ENCODE results near the gene CYP2A7.
"Not testable (repeated sequence)": the region's sequence is repeated elsewhere in the genome, so short reads cannot be mapped to it uniquely, and the experiment has no call there.

CYP2A7 gene

GRCh38 chr19:40882062-40882461, at the start of gene CYP2A7:
TSS of gene CYP2A7 (minus strand) at chr19:40882231. CDS start at chr19:40882210, 21 bp downstream.
- in situ Hi-C loops (cut with MboI; ENCODE audit: low sequenced_read_pairs), result not testable (repeated sequence)

GRCh38 chr19:40930799-40931198, 48.8 kb upstream of the CYP2A7 start:
- in situ Hi-C loops (cut with MboI; ENCODE audit: low sequenced_read_pairs), result not testable (repeated sequence)

GRCh38 chr19:40929942-40930341, 47.9 kb upstream of the CYP2A7 start:
- in situ Hi-C loops (cut with MboI; ENCODE audit: low sequenced_read_pairs), result not testable (repeated sequence)

- in situ Hi-C loops (cut with MboI; ENCODE audit: low sequenced_read_pairs), result no loop called here
Measured at GRCh38 chr19:40928850-40929249, 46.8 kb upstream of the CYP2A7 start.

GRCh38 chr19:40927567-40927966, 45.5 kb upstream of the CYP2A7 start:
- in situ Hi-C loops (cut with MboI; ENCODE audit: low sequenced_read_pairs), result no loop called here

- in situ Hi-C loops (cut with MboI; ENCODE audit: low sequenced_read_pairs), result not testable (repeated sequence)
Measured at GRCh38 chr19:40926276-40926675, 44.2 kb upstream of the CYP2A7 start.

GRCh38 chr19:40923934-40924391, 41.9 kb upstream of the CYP2A7 start:
- in situ Hi-C loops (cut with MboI; ENCODE audit: low sequenced_read_pairs), result no loop called here

- in situ Hi-C loops (cut with MboI; ENCODE audit: low sequenced_read_pairs), result not testable (repeated sequence)
Measured at GRCh38 chr19:40922237-40923160, 40.5 kb upstream of the CYP2A7 start.

GRCh38 chr19:40921005-40921897, 39.2 kb upstream of the CYP2A7 start:
- in situ Hi-C loops (cut with MboI; ENCODE audit: low sequenced_read_pairs), result no loop called here

GRCh38 chr19:40920300-40921004, 38.4 kb upstream of the CYP2A7 start:
- in situ Hi-C loops (cut with MboI; ENCODE audit: low sequenced_read_pairs), result no loop called here

- in situ Hi-C loops (cut with MboI; ENCODE audit: low sequenced_read_pairs), result not testable (repeated sequence)
Measured at GRCh38 chr19:40919530-40920299, 37.7 kb upstream of the CYP2A7 start.

GRCh38 chr19:40918303-40918702, 36.3 kb upstream of the CYP2A7 start:
- in situ Hi-C loops (cut with MboI; ENCODE audit: low sequenced_read_pairs), result not testable (repeated sequence)

- in situ Hi-C loops (cut with MboI; ENCODE audit: low sequenced_read_pairs), result no loop called here
Measured at GRCh38 chr19:40908976-40909375, 26.9 kb upstream of the CYP2A7 start.

GRCh38 chr19:40907968-40908735, 26.1 kb upstream of the CYP2A7 start:
- in situ Hi-C loops (cut with MboI; ENCODE audit: low sequenced_read_pairs), result no loop called here

GRCh38 chr19:40906512-40906911, 24.5 kb upstream of the CYP2A7 start:
- in situ Hi-C loops (cut with MboI; ENCODE audit: low sequenced_read_pairs), result no loop called here

- in situ Hi-C loops (cut with MboI; ENCODE audit: low sequenced_read_pairs), result not testable (repeated sequence)
Measured at GRCh38 chr19:40904673-40905156, 22.7 kb upstream of the CYP2A7 start.

GRCh38 chr19:40901975-40902750, 20.1 kb upstream of the CYP2A7 start:
- in situ Hi-C loops (cut with MboI; ENCODE audit: low sequenced_read_pairs), result not testable (repeated sequence)

- in situ Hi-C loops (cut with MboI; ENCODE audit: low sequenced_read_pairs), result not testable (repeated sequence)
Measured at GRCh38 chr19:40900521-40900920, 18.5 kb upstream of the CYP2A7 start.
